Esophagus muscularis mucosa (tissue), 4 donors: ENCODE results near the gene SPOCK1. TPM values are rescaled to one million over a fixed set of nuclear protein-coding genes. Genes with fewer than 3 reads are reported as not detected.

Experiments used
- DNase-seq: peaks from one replicate; pipeline ENCODE4 v3.0.0-alpha.2; 2017; ENCODE audit errors: extremely low spot score
- H3K27ac ChIP-seq, 4 donors: fragments of 200-600 bp; sonication (generic); replicated peaks in 1 of 4; 1 replicate in 3 of 4; 2 replicates in 1 of 4; pipeline ENCODE4 v1.5.1; 2016 to 2019; ENCODE audit warnings: mild to moderate bottlenecking in 1 of 4
- H3K27me3 ChIP-seq, 4 donors: fragments of 200-600 bp; sonication (generic); one replicate each; pipeline versions ENCODE4 v1.5.1 to v1.6.0; 2016 to 2019
- H3K36me3 ChIP-seq, 4 donors: fragments of 200-600 bp; sonication (generic); one replicate each; pipeline ENCODE4 v1.5.1; 2016 to 2019
- H3K4me1 ChIP-seq, 4 donors: fragments of 200-600 bp; sonication (generic); one replicate each; pipeline ENCODE4 v1.5.1; 2016 to 2019
- H3K4me3 ChIP-seq, 4 donors: fragments of 200-600 bp; sonication (generic); 1 replicate in 2 of 4; 2 replicates in 2 of 4; pipeline ENCODE4 v1.5.1; 2016 to 2019; ENCODE audit warnings: mild to moderate bottlenecking in 4 of 4, moderate library complexity in 1 of 4
- H3K9me3 ChIP-seq, 4 donors: fragments of 200-600 bp; sonication (generic); 1 replicate in 3 of 4; 2 replicates in 1 of 4; pipeline ENCODE4 v1.5.1; 2016 to 2019
- CTCF ChIP-seq, 3 experiments: fragments of 200-600 bp in 2 of 3; fragments of 450-650 bp in 1 of 3; sonication (generic) in 2 of 3; IDR thresholded peaks; one replicate each; pipeline ENCODE4 v1.5.1; 2017 to 2019; ENCODE audit warnings: antibody characterized with exemption in 3 of 3, mild to moderate bottlenecking in 2 of 3, moderate library complexity in 1 of 3
- EP300 ChIP-seq: sonication (generic); formaldehyde crosslinking; IDR thresholded peaks from one replicate; pipeline ENCODE4 v1.6.1; 2017; ENCODE audit warnings: antibody characterized with exemption
- POLR2A ChIP-seq: fragments of 450-650 bp; IDR thresholded peaks from one replicate; pipeline ENCODE4 v1.6.1; 2017; ENCODE audit warnings: antibody characterized with exemption, moderate library complexity, mild to moderate bottlenecking, low read depth
- POLR2AphosphoS5 ChIP-seq, 2 donors: sonication (generic); formaldehyde crosslinking; IDR thresholded peaks; one replicate each; pipeline ENCODE4 v1.6.1; 2017; ENCODE audit warnings: antibody characterized with exemption in 2 of 2
- WGBS: methylation state at CpG from one replicate; pipeline ENCODE4 v1.1.5; 2018; 5-methylcytosine and 5-hydroxymethylcytosine counted together
- intact Hi-C: fragments of 100-400 bp; cut with DNase I; formaldehyde crosslinking; loops from one replicate; pipeline ENCODE4 v1.15.1; 2023
- total RNA-seq, 4 donors: library from RNA; depleted of rRNA; stranded (reverse); fragments of >200 nt; gene quantifications; one replicate each; pipeline versions ENCODE4 v1.1.0 to v1.2.1, GENCODE V29; 2016

SPOCK1 gene
- total RNA-seq, 4 donors from 2014 or later, result 39.0 to 52.4 (median 45.6) TPM

- H3K9me3 ChIP-seq, result no peaks in the 10 kb centered on the region
- H3K36me3 ChIP-seq, result no peaks in the 10 kb centered on the region
- no peak overlapping the region for H3K4me3 ChIP-seq
- intact Hi-C loops, result no loop called here
- H3K4me1 ChIP-seq, result peaks cover 0 to 7% (median 0%) of the 10 kb centered on the region in 4 donors
- H3K27ac ChIP-seq, result no peak overlapping the region
- no peaks in the 10 kb centered on the region for H3K27me3 ChIP-seq
- no peak for DNase-seq
- TF ChIP-seq POLR2A (no peak), EP300 (no peak), CTCF (IDR thresholded peaks at IDR 0.05) (no peak), POLR2AphosphoS5 (IDR thresholded peaks at IDR 0.05) (no peak)
- 83% methylated on average over 1 of the region's 1 CpG for WGBS
These were observed 225.6 kb downstream of the SPOCK1 start for GRCh38 chr5:137273511-137273910.

DNA sequence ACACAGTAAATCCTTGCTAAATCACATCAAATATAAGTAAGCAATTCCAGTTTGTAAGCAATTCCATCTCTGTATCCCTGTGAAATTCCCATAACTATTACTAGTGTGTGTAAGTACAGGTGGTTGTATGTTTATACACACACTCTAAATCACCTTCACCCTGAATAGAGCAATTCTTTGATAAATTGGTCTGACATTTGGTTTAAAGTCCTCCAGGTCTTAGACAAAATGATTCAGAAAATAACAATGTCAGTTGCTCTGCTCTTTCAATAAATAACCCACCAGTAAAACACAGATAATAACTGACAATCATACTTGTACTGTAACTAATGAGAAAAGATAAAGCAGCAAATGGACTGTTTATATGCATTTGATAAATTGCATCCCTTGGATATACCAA lies 226.3 kb downstream of the SPOCK1 start:
- TF ChIP-seq CTCF (IDR thresholded peaks at IDR 0.05) (no peak), POLR2A (no peak), POLR2AphosphoS5 (IDR thresholded peaks at IDR 0.05) (no peak), EP300 (no peak)
- no peak overlapping the region for H3K27ac ChIP-seq
- no peaks in the 10 kb centered on the region for H3K36me3 ChIP-seq
- peaks cover 0 to 7% (median 0%) of the 10 kb centered on the region in 4 donors for H3K4me1 ChIP-seq
- intact Hi-C loops, result no loop called here
- H3K27me3 ChIP-seq, result no peaks in the 10 kb centered on the region
- H3K4me3 ChIP-seq, result no peak overlapping the region
- H3K9me3 ChIP-seq, result no peaks in the 10 kb centered on the region
- no peak for DNase-seq

DNA sequence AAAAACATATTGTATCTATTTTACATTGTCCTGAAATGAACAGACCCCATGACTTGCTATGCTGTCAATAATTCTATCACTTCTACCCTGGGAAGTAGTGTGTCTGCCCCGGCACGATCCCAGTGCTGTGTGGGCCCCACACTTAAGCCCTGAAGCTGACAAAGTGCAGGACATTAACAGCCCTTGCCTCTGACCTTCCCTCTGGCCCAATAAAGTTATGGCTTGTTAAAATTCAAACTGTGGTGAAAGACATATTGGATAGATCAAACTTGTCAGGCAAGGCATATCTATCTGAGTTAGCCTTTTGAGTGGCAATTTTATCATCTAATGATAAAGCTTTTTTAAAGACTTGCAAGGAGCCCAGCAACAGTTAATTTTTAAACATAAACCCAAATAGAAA lies 229.2 kb downstream of the SPOCK1 start:
- no peaks in the 10 kb centered on the region for H3K9me3 ChIP-seq
- WGBS, result 85% methylated on average over 2 of the region's 2 CpGs
- peaks cover 0 to 7% (median 1%) of the 10 kb centered on the region in 4 donors for H3K4me1 ChIP-seq
- no peak overlapping the region for H3K27ac ChIP-seq
- intact Hi-C loops, result no loop called here
- DNase-seq, result no peak
- no peaks in the 10 kb centered on the region for H3K27me3 ChIP-seq
- no peak overlapping the region for H3K4me3 ChIP-seq
- no peak for TF ChIP-seq POLR2A
- TF ChIP-seq EP300, result no peak
- no peak for TF ChIP-seq CTCF (IDR thresholded peaks at IDR 0.05)
- TF ChIP-seq POLR2AphosphoS5 (IDR thresholded peaks at IDR 0.05), result no peak
- no peaks in the 10 kb centered on the region for H3K36me3 ChIP-seq

DNA sequence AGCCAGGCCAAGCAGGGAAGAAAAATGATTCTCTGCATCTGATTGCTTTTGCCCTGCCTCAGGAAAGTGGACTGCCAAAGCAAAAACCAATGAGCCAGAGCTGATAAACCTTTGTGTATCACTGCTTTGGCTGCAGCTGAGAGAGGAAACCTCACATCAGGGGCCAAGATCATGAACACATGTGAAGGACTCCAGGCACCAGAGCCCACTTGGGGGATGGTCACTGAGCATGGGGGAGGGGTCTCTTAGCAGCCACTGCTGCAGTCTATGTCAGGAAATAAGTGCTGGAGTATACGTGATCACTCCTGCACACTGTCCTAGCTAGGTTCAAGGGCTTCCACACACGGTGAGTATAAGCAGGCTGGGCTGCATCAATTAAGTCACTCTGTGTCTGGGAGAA lies 229.9 kb downstream of the SPOCK1 start:
- Histone ChIP-seq H3K27me3 (no peaks in the 10 kb centered on the region), H3K4me1 (peaks cover 0 to 7% (median 3%) of the 10 kb centered on the region in 4 donors), H3K9me3 (no peaks in the 10 kb centered on the region), H3K27ac (no peak overlapping the region), H3K36me3 (no peaks in the 10 kb centered on the region), H3K4me3 (no peak overlapping the region)
- intact Hi-C loops, result no loop called here
- 45% methylated on average over 2 of the region's 2 CpGs for WGBS
- TF ChIP-seq CTCF (IDR thresholded peaks at IDR 0.05), result no peak
- no peak for TF ChIP-seq POLR2AphosphoS5 (IDR thresholded peaks at IDR 0.05)
- no peak for TF ChIP-seq EP300
- no peak for TF ChIP-seq POLR2A
- no peak for DNase-seq

DNA sequence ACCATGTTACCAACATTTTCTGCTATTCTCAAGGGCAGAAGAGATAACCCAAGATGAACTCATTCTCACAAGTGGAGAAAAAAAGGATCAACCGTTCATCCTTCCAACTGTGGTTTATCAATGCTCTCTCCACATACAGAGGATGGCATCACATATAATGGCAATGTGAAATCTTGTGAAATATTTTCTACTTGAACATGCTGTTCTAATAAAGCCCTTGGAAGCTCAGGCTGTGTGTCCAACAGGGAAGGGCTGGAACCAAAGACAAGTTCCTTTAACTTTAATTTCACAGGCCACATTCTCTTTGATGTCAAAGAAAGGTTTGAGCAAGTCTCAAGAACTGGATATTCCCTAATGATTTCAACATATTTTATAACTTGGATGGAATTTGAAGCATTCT lies 230.5 kb downstream of the SPOCK1 start:
- Histone ChIP-seq H3K36me3 (no peaks in the 10 kb centered on the region), H3K27me3 (no peaks in the 10 kb centered on the region), H3K4me1 (peaks cover 0 to 7% (median 3%) of the 10 kb centered on the region in 4 donors), H3K27ac (peak overlapping the region in 1 of 4 donors; percentile 15), H3K9me3 (no peaks in the 10 kb centered on the region), H3K4me3 (no peak overlapping the region)
- 84% methylated on average over 1 of the region's 1 CpG for WGBS
- TF ChIP-seq POLR2AphosphoS5 (IDR thresholded peaks at IDR 0.05), result peak in 1 of 2 donors; percentile 34
- no peak for TF ChIP-seq POLR2A
- intact Hi-C loops, result no loop called here
- DNase-seq, result no peak
